ENCODE data around the gene PMEL.

DNA sequence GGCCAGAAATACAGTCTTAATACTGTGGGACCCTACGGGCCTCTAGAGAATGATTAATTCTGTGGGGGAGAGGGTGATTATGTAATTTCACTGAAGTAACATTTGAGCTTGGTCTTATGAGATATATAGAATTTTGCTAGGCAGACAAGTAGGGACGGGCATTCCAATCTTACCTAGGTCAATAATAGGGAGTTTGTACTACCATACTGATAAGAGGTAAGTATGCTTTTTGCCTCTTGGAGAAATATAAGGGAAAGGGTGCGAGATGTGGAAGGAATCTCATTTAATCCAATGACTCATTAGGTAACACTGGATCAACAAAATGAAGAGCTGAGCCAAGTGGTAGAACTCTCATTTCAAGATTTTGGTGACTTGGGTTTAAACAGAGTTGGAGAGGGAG is 13.2 kb upstream of the PMEL start:
- TF ChIP-seq EZH2 (IDR thresholded peaks at IDR 0.05; ENCODE audit: insufficient read depth, poor library complexity, severe bottlenecking) (no peak), EZH2phosphoT487 (IDR thresholded peaks at IDR 0.05; ENCODE audit: insufficient read depth, low read depth) (no peak)

All from GM23248 (cell line).